Raji (cell line): Measurements from ENCODE around the gene KRT4.

Source experiments
- POLR2A ChIP-seq: IDR thresholded peaks from 2 replicates; pipeline ENCODE4 v1.6.1; 2011; ENCODE audit warnings: low read depth, low read length, control low read depth; ENCODE audit not compliant: insufficient read depth

The KRT4 gene

GRCh38 chr12:52818887-52819420, 5.0 kb upstream of the KRT4 start:
- no peak for TF ChIP-seq POLR2A

- no peak for TF ChIP-seq POLR2A
These were observed 4.5 kb upstream of the KRT4 start for GRCh38 chr12:52818388-52818787.

GRCh38 chr12:52817699-52818238, 3.9 kb upstream of the KRT4 start:
- no peak for TF ChIP-seq POLR2A

GRCh38 chr12:52817003-52817698, 3.2 kb upstream of the KRT4 start:
- TF ChIP-seq POLR2A = no peak

GRCh38 chr12:52815676-52816588, 2.0 kb upstream of the KRT4 start:
- no peak for TF ChIP-seq POLR2A

- TF ChIP-seq POLR2A = no peak
These were observed 1.2 kb upstream of the KRT4 start for GRCh38 chr12:52815161-52815560.

GRCh38 chr12:52814710-52815155, 817 bp upstream of the KRT4 start:
- no peak for TF ChIP-seq POLR2A

- no peak for TF ChIP-seq POLR2A
These were observed 605 bp downstream of the KRT4 start for GRCh38 chr12:52813203-52813819.

- no peak for TF ChIP-seq POLR2A
These were observed 1.2 kb downstream of the KRT4 start for GRCh38 chr12:52812749-52813148.

- TF ChIP-seq POLR2A = no peak
These were observed 1.9 kb downstream of the KRT4 start for GRCh38 chr12:52812073-52812400.

GRCh38 chr12:52811191-52812072, 2.5 kb downstream of the KRT4 start:
- no peak for TF ChIP-seq POLR2A

GRCh38 chr12:52810554-52810953, 3.4 kb downstream of the KRT4 start:
- no peak for TF ChIP-seq POLR2A

GRCh38 chr12:52809166-52809565, 4.8 kb downstream of the KRT4 start:
- no peak for TF ChIP-seq POLR2A

- no peak for TF ChIP-seq POLR2A
These were observed 5.2 kb downstream of the KRT4 start for GRCh38 chr12:52808573-52809160.
